Activated CD8-positive, alpha-beta memory T cell treated with anti-CD3 and anti-CD28 coated beads for 1 hour (primary cell): ENCODE measurements around the gene VSIG8.

Experiments
- DNase-seq, 2 donors: peaks; one replicate each; pipeline ENCODE4 v3.0.0-alpha.2; 2020; ENCODE audit warnings: low read depth in 1 of 2; ENCODE audit errors: extremely low read depth in 1 of 2

The VSIG8 gene

GRCh38 chr1:159884296-159884695 lies 21.8 kb upstream of the VSIG8 start:
- no peak for DNase-seq

GRCh38 chr1:159883134-159883533 lies 20.7 kb upstream of the VSIG8 start:
- DNase-seq, result no peak

GRCh38 chr1:159882527-159882862 lies 20.0 kb upstream of the VSIG8 start:
- DNase-seq, result no peak

- peak in 1 of 2 donors; percentile 9 for DNase-seq
Measured at GRCh38 chr1:159881622-159882526, 19.4 kb upstream of the VSIG8 start.

DNA sequence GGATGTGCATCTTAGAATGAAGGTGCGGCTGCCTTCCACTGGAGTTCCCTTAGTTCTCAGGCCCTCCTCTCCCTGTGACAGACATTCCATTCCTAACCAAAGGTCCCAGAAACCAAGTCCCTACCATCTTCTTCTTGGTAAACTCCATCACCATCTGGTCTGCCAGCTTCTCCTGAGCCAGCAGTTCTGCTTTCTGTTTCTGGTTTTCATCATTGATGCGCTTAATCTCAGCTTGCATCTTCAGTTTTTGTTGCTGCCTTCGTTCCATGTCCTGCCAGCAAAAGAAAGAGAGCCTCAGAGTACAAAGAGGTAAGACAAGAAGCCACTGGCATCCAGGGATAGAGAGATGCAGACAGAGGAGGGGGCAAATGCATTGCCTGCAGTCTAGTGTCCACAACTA lies 18.0 kb upstream of the VSIG8 start:
- DNase-seq, result no peak

- no peak for DNase-seq
Measured at GRCh38 chr1:159879977-159880376, 17.5 kb upstream of the VSIG8 start.

DNA sequence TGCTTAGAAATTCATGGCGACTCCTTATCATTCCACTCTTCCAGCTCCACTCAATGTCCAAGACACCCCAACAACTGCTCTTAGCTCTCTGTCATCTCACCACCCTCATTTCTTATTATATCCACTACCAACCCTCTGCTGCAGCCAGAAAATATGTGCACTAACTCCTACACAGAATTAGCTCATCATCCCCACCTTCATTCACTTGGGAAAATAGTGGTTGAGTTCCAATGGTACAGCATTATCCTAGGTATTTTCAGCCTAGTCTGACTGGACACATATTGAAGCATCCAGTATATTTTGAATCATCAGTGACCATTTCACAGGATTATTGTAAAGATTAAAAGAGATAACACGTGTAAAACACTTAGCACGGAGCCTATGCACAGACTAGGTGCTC lies 16.7 kb upstream of the VSIG8 start:
- DNase-seq, result no peak

- no peak for DNase-seq
Measured at GRCh38 chr1:159877695-159878444, 15.4 kb upstream of the VSIG8 start.

DNA sequence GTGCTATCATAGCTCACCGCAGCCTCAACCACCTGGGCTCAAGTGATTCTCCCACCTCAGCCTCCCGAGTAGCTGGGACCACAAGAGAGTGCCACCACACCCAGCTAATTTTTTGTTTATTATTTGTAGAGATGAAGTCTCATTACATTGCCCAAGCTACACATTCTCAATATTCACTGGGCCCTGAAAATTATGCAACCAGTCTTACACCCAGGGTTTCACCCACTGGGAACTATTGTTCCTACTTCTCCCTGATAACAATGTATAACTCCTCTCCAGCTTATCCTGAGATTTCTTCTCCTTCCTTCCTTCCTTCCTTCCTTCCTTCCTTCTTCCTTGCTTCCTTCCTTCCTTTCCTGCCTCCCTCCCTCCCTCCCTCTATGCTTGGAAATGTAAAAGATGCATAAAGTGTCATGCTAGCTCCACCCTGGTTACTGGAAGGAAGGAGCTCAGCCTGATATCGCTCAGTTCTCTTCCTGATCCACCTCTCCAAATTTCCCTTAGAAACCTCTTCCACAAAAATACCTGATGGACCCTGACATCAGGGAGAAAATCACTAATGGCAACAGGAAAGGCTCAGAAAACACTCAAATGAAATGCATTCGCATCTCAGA lies 11.2 kb upstream of the VSIG8 start:
- DNase-seq, result no peak

GRCh38 chr1:159872891-159873290 lies 10.4 kb upstream of the VSIG8 start:
- DNase-seq, result no peak

DNA sequence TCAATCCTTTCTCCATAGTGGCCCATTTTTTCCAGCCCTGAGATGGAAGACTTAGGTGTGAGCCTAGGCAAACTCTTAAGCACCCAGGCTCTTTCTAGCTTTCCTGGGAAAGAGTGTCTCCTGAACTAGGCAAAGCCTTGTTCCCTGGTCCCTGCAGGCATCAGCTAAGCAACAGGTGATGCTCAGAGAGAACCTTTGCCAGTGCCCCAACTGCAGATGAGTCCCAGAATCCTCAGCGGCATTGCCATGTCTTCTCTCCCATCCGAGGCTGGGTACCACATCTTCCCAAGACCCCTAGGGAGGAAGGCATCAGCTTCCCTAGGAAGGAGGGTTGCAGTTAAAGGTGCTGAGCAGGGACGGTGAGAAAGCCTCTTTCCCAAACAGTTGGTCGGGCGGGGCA lies 8.2 kb upstream of the VSIG8 start:
- DNase-seq, result no peak

- no peak for DNase-seq
Measured at GRCh38 chr1:159869607-159870006, 7.2 kb upstream of the VSIG8 start.

DNA sequence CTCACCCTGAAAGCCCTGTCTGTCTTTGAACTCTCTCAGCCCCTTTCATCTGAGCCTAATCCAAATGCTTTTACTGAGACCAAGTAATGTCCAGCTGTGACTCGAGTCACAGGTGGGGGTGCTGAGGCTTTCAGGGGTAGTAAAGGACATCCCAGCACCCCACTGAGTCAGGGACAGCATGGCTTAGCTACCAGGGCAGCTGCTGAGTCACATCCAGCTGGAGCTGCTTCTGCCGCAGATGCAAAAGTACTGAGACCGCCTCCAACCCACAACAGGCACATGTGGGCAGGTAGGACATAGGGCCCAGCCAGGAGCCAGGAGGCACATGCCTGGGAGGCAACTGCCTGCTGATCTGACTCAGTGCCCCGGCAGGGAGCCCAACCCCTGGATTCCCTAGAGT lies 6.7 kb upstream of the VSIG8 start:
- DNase-seq, result no peak

- no peak for DNase-seq
Measured at GRCh38 chr1:159868766-159869165, 6.3 kb upstream of the VSIG8 start.

- no peak for DNase-seq
Measured at GRCh38 chr1:159867664-159868026, 5.2 kb upstream of the VSIG8 start.

GRCh38 chr1:159866905-159867663 lies 4.6 kb upstream of the VSIG8 start:
- DNase-seq, result no peak

DNA sequence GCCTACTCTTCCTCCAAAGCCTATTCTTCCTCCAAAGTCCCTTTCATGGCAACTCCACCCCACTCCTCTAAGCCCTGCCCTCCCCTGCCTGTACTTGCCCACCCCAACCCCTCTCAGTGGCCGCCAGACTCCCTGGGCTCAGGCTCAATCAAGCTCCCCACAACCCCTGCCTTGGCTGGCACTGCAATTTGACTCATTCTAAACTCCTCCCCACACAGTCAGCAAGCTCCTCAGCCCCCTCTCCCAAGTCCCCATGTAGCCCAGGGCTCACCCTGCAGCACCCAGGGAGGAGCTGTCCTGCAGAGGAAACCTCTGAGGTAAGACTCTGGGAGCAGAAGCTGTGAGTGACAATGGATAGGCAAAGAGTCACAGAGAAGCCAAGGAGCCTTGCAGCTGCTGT lies 3.6 kb upstream of the VSIG8 start:
- DNase-seq, result no peak

GRCh38 chr1:159864262-159864661 lies 1.8 kb upstream of the VSIG8 start:
- no peak for DNase-seq

- DNase-seq, result no peak
Measured at GRCh38 chr1:159862031-159862430, 426 bp downstream of the VSIG8 start.

GRCh38 chr1:159861218-159861617 lies 1.2 kb downstream of the VSIG8 start:
- no peak for DNase-seq

GRCh38 chr1:159860456-159860855 lies 2.0 kb downstream of the VSIG8 start:
- DNase-seq, result no peak
